ENCODE results near the gene EDARADD.
"Not testable (repeated sequence)": the region's sequence is repeated elsewhere in the genome, so short reads cannot be mapped to it uniquely, and the experiment has no call there.

The EDARADD gene

DNA sequence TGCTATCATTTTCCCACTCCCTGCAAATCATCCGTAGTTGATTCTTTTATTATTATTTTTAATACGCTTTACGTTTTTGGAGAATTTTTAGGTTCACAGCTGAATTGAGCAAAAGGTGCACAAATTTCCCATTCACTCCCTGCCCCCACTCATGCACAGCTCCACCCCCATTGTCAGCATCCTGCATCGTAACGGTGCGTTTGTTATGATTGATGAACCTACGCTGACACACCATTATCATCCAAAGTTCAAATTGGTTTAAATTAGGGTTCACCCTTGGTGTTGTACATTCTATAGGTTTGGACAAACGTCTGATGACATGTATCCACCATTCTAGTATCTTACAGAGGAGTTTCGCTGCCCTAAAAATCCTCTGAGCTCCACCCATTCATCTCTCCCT lies 44.5 kb downstream of the EDARADD start:
- DNase-seq (ENCODE audit: low read depth) = no peak

- no peak for DNase-seq (ENCODE audit: low read depth)
Observed at GRCh38 chr1:236440373-236440772, 46.3 kb downstream of the EDARADD start.

DNA sequence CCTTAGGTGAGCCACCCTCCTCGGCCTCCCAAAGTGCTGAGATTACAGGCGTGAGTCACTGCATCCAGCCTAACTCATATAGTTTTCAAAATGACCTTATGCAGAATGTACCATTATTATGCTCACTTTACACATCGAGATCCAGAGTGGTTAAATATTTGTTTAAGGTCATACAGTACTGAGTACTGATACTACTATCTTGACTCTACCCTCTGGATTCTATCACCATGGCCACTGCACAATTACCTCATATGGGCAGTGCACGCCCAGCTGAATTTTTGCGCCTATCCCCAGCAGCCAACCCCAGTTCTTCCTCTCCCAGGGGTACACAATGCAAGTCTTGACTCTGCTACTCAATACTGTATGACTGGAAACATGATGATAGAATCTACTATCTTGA lies 56.7 kb downstream of the EDARADD start:
- DNase-seq (ENCODE audit: low read depth) = no peak

- DNase-seq (ENCODE audit: low read depth) = no peak
Observed at GRCh38 chr1:236451796-236452373, 57.8 kb downstream of the EDARADD start.

DNA sequence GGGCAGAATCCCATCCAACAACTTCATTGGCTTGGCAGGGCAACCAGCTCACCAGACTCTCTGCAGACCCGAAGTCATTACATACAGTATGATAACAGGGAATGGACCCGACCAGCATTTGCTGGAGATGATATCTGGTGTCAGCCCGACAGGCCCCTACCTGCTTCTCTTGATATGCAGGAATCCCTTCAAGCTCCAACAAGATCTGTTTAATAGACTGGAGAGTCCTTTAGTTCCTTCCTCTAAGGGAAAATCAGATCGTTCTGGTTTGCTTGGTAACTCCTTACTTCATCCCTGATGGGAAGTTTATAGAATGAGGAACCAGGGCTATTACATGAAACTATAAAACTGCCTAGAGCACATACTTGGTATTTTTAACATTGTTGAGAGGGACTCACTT lies 61.2 kb downstream of the EDARADD start:
- no peak for DNase-seq (ENCODE audit: low read depth)

DNA sequence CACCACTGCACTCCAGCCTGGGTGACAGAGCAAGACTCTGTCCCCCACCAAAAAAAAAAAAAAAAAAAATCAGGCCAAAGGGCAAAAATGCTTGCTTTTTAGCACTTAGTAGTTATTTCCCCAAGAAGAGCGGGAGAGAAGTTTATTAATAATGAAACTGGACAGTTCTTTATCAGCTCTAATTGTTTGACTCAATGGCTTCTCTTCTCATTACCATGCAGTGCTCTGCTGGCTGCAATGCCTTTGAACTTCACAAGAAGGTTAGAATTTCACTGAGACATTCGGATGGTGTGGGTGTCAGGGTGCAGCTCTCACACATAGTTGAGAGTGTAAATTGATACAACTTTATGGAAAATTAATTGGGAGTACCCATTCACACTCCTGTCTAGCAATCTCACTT lies 63.7 kb downstream of the EDARADD start:
- DNase-seq (ENCODE audit: low read depth) = no peak

GRCh38 chr1:236458996-236459395 lies 64.9 kb downstream of the EDARADD start:
- no peak for DNase-seq (ENCODE audit: low read depth)

GRCh38 chr1:236460103-236460502 lies 66.0 kb downstream of the EDARADD start:
- DNase-seq (ENCODE audit: low read depth) = no peak

- not testable (repeated sequence) for DNase-seq (ENCODE audit: low read depth)
Observed at GRCh38 chr1:236464197-236464596, 70.1 kb downstream of the EDARADD start.

DNA sequence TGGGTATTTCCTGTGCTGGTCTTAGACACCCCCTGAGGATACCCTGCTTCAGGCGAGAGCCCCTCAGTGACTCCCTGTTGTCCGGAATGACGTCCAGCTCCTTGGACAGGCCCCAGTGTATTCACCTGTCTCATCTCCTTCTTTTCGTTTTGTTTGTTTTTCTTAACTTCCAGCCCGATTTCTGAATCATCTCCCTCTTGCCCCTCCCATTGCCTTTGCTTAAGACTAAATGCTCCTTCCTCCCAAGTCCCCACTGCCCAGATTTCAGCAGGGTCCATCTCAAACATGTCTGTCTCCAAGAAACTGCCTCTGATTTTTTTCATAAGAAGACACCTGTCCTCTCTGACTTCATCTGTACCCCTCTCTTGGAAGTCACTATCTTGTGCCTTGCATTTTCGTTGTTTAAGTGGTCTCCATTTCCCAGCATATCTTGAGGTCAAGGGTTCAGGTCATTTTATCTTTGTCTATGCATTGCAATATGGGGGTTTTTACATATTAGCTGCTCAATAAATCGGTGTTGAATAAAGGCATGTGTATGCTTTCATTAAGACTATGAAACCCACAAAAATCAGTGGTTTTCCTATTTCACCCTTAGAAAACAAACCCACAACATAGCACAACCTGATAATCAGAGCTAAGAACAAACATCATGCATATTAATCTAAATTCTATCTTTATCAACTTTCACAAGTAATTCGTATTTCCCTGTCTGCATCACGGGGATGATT lies 71.3 kb downstream of the EDARADD start:
- DNase-seq (ENCODE audit: low read depth) = no peak

DNA sequence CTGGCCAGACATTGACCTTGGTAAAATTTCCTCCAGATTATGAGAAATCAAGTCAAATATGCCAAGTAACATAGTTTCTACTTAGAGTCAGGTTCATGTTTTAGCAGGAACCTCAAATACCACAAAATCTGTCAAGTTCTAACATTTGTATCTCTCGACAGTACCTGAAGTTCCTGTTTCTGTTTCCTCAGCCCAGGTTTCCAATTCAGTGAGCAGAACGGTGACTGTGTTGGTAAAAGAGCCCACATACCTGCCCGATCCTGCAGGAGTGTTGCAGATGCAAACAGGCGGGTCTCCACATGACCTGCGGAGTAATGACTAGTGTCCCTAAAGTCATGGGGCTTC lies 71.8 kb downstream of the EDARADD start:
- no peak for DNase-seq (ENCODE audit: low read depth)

- DNase-seq (ENCODE audit: low read depth) = no peak
Observed at GRCh38 chr1:236467327-236467641, 73.2 kb downstream of the EDARADD start.

- no peak for DNase-seq (ENCODE audit: low read depth)
Observed at GRCh38 chr1:236468625-236469024, 74.5 kb downstream of the EDARADD start.

- DNase-seq (ENCODE audit: low read depth) = no peak
Observed at GRCh38 chr1:236469466-236469865, 75.4 kb downstream of the EDARADD start.

DNA sequence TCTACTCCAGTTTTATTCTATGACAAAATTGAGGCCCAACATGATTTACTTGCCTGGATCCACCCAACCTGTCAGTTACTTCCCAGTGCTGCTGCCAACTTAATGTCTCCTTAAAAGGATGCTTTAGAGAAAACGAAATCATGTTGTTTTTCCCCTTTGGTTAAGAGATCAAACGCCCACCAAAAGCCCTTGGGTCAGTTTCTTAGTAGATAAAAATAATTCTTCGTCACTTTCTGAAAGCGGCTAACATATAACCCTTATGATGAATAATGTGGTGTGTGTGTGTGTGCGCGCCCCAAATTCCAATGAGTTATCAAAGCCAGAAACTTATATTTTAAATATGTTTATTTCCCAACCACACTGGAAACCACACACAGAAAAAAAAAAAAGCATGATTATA lies 77.0 kb downstream of the EDARADD start:
- DNase-seq (ENCODE audit: low read depth) = no peak

- no peak for DNase-seq (ENCODE audit: low read depth)
Observed at GRCh38 chr1:236471653-236472052, 77.6 kb downstream of the EDARADD start.

GRCh38 chr1:236472850-236473788 lies 79.0 kb downstream of the EDARADD start:
- DNase-seq (ENCODE audit: low read depth) = no peak

GRCh38 chr1:236476019-236476418 lies 81.9 kb downstream of the EDARADD start:
- no peak for DNase-seq (ENCODE audit: low read depth)

DNA sequence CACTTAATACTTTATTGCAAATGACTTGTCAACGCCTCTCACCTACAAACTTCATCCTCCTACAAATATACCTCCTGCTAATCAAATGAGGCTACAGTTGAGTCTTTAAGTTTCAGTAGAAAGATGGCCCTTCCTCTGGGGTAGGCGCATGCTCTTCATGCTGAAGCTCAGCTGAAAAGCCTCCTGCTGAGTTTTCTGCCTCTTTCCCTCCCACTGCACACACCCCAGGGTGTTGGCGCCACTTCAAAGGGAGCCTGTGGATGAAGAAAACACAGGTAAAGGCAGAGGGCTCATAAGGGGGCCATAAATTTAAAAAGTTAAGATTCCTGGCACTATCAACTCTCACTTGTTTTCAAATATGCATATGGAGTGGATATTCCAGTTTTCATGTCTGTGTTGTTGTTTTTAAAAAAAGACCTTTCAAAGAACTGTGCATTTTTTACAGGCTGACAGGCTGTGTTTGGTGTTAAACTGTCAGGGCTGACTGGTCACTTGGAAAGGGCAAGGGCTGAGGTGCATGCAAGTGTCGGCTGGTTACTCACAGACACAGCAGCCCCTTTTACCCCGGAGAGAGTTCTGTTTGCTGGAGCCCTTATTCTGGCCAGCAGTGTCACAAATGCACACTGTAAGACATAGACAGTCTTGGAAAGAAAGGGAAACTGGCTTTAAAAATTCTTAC lies 86.8 kb downstream of the EDARADD start:
- DNase-seq (ENCODE audit: low read depth) = no peak

DNA sequence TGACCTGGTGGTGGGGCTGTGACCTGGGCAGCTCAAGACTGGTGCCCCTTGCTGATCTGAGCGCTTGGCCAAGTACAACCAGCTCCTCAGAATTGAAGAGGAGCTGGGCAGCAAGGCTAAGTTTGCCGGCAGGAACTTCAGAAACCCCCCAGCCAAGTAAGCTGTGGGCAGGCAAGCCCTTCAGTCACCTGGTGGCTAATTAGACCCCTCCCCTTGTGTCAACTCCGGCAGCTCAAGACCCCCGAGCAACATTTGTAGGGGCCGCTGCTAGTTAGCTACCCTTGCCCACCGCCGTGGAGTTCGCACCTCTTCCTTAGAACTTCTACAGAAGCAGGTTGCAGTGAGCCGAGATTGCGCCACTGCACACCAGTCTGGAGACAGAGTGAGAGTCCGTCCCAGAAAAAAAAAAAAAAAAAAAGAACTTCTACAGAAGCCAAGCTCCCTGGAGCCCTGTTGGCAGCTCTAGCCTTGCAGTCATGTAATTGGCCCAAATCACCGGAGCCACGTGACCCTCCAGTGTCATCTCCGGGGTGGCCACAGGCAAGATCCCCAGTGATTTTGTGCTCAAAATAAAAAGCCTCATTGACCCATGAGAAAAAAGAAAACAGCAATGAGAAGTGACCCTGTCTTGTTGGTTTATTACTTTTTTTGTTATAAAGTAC lies 90.4 kb downstream of the EDARADD start:
- no peak for DNase-seq (ENCODE audit: low read depth)

GRCh38 chr1:236486356-236487002 lies 92.4 kb downstream of the EDARADD start:
- DNase-seq (ENCODE audit: low read depth) = no peak

- DNase-seq (ENCODE audit: low read depth) = not testable (repeated sequence)
Observed at GRCh38 chr1:236489161-236489560, 95.1 kb downstream of the EDARADD start.

Data from fibroblast of gingiva (primary cell).